Hepatocyte (in vitro differentiated cells): ENCODE measurements around the gene RIPOR2. TPM values are rescaled to one million over a fixed set of nuclear protein-coding genes. Genes with fewer than 3 reads are reported as not detected.

Experiments
- DNase-seq: peaks from one replicate; pipeline ENCODE4 v3.0.0-alpha.2; 2016; ENCODE audit warnings: low spot score
- H2AFZ ChIP-seq: fragments of 200-600 bp; sonication (generic); 2 replicates; pipeline ENCODE4 v1.6.0; 2016; ENCODE audit warnings: antibody characterized with exemption, mild to moderate bottlenecking
- H3K27ac ChIP-seq: fragments of 200-600 bp; sonication (generic); 2 replicates; pipeline ENCODE4 v1.5.1; 2016; ENCODE audit warnings: mild to moderate bottlenecking
- H3K27me3 ChIP-seq: fragments of 200-600 bp; sonication (generic); 2 replicates; pipeline ENCODE4 v1.6.1; 2016
- H3K36me3 ChIP-seq: fragments of 200-600 bp; sonication (generic); replicated peaks from 2 replicates; pipeline ENCODE4 v1.5.1; 2016; ENCODE audit warnings: low read depth; ENCODE audit not compliant: insufficient read depth
- H3K4me1 ChIP-seq: fragments of 200-600 bp; sonication (generic); 2 replicates; pipeline ENCODE4 v1.5.1; 2016; ENCODE audit warnings: mild to moderate bottlenecking, moderate library complexity; ENCODE audit not compliant: insufficient read depth
- H3K4me2 ChIP-seq: fragments of 200-600 bp; sonication (generic); 2 replicates; pipeline ENCODE4 v1.6.0; 2016
- H3K4me3 ChIP-seq: fragments of 200-600 bp; sonication (generic); 2 replicates; pipeline ENCODE4 v1.5.1; 2016; ENCODE audit warnings: mild to moderate bottlenecking
- H3K79me2 ChIP-seq: fragments of 200-600 bp; sonication (generic); 2 replicates; pipeline ENCODE4 v1.6.0; 2017; ENCODE audit warnings: mild to moderate bottlenecking
- H3K9me2 ChIP-seq: fragments of 200-600 bp; sonication (generic); replicated peaks from 2 replicates; pipeline ENCODE4 v1.6.0; 2017; ENCODE audit warnings: mild to moderate bottlenecking; ENCODE audit not compliant: insufficient read depth
- H3K9me3 ChIP-seq: fragments of 200-600 bp; sonication (generic); 2 replicates; pipeline ENCODE4 v1.5.1; 2016; ENCODE audit warnings: low read depth, mild to moderate bottlenecking
- H4K20me1 ChIP-seq: fragments of 200-600 bp; sonication (generic); 2 replicates; pipeline ENCODE4 v1.6.0; 2016; ENCODE audit warnings: mild to moderate bottlenecking; ENCODE audit not compliant: insufficient read depth, poor library complexity, severe bottlenecking
- EZH2 ChIP-seq: fragments of 200-600 bp; sonication (generic); IDR thresholded peaks from 2 replicates; pipeline ENCODE4 v1.6.1; 2016; ENCODE audit warnings: antibody characterized with exemption, mild to moderate bottlenecking, borderline replicate concordance
- EZH2phosphoT487 ChIP-seq: fragments of 200-600 bp; sonication (generic); IDR thresholded peaks from one replicate; pipeline ENCODE4 v1.6.1; 2018; ENCODE audit warnings: antibody characterized with exemption, mild to moderate bottlenecking, low read depth, moderate library complexity; ENCODE audit not compliant: unreplicated experiment, severe bottlenecking
- WGBS: methylation state at CpG from one replicate; pipeline ENCODE4 v1.1.6; 2016; ENCODE audit warnings: low lambda C conversion rate; ENCODE audit errors: missing lambda C conversion rate; 5-methylcytosine and 5-hydroxymethylcytosine counted together
- polyA plus RNA-seq: library from polyadenylated mRNA; unstranded; fragments of >200 nt; fragmentation: Nextera tagmentation; extraction: Ambion mirVana; gene quantifications from 2 replicates; pipeline ENCODE4 v1.2.1, GENCODE V29; 2016
- total RNA-seq: library from RNA; depleted of rRNA; stranded (reverse); fragments of >200 nt; gene quantifications from 2 replicates; pipeline ENCODE4 v1.2.3, GENCODE V29; 2014
- TF ChIP-seq, protein P1 (sequence below): fragments of 200-600 bp; sonication (generic); IDR thresholded peaks from 2 replicates; pipeline ENCODE4 v1.5.1; 2016; ENCODE audit warnings: antibody characterized with exemption, mild to moderate bottlenecking; ENCODE audit not compliant: poor library complexity

The RIPOR2 gene
- total and polyA plus RNA-seq, 2 experiments from 2014 or later = 11.8 to 17.3 TPM

DNA sequence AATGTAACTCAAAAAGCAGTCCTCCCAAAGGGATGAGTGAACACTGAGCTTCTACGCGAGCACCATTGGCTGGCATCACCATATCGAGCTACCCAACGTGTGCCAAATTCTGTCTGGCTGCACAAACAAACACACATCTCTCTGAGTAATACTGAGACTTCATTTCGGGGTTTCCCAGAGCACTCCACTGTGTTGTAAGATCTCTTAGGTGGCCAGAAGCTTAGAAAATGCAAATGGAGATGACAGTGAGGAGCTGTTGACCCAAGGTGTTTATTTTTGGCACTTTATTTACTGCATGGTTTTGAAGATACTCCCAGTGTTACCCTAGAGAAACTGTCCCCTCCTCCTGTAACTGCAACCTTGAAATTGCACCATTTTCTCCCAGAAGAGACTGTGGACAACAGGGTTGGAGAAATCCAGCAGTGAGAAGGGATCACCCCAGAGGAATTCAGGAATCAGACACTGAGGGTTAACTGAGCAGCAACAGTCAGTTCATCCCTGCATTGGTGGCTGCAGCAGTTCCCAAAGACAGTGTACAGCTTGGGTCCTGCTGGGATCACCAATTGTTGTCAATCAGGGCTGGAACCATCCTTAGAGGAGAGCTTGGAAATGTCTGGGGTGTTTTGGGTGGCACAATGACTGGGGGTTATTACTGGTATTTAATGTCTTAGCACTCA is 1.0 kb upstream of the RIPOR2 start:
- Histone ChIP-seq H2AFZ (no peak overlapping the region), H3K27ac (no peak overlapping the region), H4K20me1 (no peaks in the 10 kb centered on the region), H3K4me1 (no peaks in the 10 kb centered on the region), H3K27me3 (no peaks in the 10 kb centered on the region), H3K4me3 (no peak overlapping the region), H3K79me2 (no peaks in the 10 kb centered on the region), H3K9me3 (no peaks in the 10 kb centered on the region), H3K4me2 (no peak overlapping the region), H3K36me3 (no peaks in the 10 kb centered on the region), H3K9me2 (no peaks in the 10 kb centered on the region)
- DNase-seq = no peak
- WGBS = 91% methylated on average over 5 of the region's 5 CpGs
- TF ChIP-seq EZH2phosphoT487 (no peak), EZH2 (no peak)
- TF ChIP-seq, protein P1, sequence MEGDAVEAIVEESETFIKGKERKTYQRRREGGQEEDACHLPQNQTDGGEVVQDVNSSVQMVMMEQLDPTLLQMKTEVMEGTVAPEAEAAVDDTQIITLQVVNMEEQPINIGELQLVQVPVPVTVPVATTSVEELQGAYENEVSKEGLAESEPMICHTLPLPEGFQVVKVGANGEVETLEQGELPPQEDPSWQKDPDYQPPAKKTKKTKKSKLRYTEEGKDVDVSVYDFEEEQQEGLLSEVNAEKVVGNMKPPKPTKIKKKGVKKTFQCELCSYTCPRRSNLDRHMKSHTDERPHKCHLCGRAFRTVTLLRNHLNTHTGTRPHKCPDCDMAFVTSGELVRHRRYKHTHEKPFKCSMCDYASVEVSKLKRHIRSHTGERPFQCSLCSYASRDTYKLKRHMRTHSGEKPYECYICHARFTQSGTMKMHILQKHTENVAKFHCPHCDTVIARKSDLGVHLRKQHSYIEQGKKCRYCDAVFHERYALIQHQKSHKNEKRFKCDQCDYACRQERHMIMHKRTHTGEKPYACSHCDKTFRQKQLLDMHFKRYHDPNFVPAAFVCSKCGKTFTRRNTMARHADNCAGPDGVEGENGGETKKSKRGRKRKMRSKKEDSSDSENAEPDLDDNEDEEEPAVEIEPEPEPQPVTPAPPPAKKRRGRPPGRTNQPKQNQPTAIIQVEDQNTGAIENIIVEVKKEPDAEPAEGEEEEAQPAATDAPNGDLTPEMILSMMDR = no peak

DNA sequence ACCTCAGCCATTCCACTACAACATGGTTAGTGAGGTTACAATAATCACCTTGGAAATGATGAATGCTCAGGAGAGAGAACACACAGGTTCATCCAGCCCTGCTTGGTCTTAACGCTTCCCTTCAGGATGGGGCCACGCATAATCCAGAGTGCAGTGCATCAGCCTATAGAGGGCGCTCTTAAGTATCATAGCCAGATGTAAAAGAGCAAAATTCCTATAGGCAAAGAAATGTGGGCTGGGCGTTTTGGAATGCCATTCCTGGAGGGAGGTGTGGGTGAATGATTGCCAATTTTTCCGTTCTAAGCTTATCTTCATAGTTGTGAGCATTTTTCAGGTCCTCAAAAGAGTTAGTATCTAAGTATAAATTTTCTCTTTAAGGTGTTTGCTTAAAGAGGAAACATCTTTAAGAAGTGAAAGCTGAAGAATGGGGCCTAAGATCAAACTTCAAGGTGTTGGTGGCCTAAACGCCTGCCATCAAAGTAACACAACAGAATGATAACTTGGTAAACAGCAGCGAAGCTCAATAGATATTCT is 1.8 kb downstream of the RIPOR2 start:
- no peaks in the 10 kb centered on the region for H4K20me1 ChIP-seq
- no peak overlapping the region for H2AFZ ChIP-seq
- H3K4me1 ChIP-seq = no peaks in the 10 kb centered on the region
- 49% methylated on average over 7 of the region's 7 CpGs for WGBS
- H3K27ac ChIP-seq = no peak overlapping the region
- no peaks in the 10 kb centered on the region for H3K79me2 ChIP-seq
- H3K9me2 ChIP-seq = no peaks in the 10 kb centered on the region
- TF ChIP-seq, protein P1 = peak; percentile 50
- TF ChIP-seq EZH2phosphoT487 (no peak), EZH2 (no peak)
- H3K9me3 ChIP-seq = no peaks in the 10 kb centered on the region
- no peak overlapping the region for H3K4me2 ChIP-seq
- no peaks in the 10 kb centered on the region for H3K36me3 ChIP-seq
- H3K4me3 ChIP-seq = no peak overlapping the region
- DNase-seq = peak; percentile 51
- H3K27me3 ChIP-seq = no peaks in the 10 kb centered on the region

- Histone ChIP-seq H3K27me3 (no peaks in the 10 kb centered on the region), H3K4me1 (no peaks in the 10 kb centered on the region), H3K9me3 (no peaks in the 10 kb centered on the region), H3K4me2 (no peak overlapping the region), H3K36me3 (no peaks in the 10 kb centered on the region), H2AFZ (no peak overlapping the region), H4K20me1 (no peaks in the 10 kb centered on the region), H3K79me2 (no peaks in the 10 kb centered on the region), H3K9me2 (no peaks in the 10 kb centered on the region), H3K4me3 (no peak overlapping the region), H3K27ac (no peak overlapping the region)
- no peak for DNase-seq
- TF ChIP-seq EZH2phosphoT487 = no peak
- WGBS = 33% methylated on average over 3 of the region's 3 CpGs
These were observed 2.5 kb downstream of the RIPOR2 start for GRCh38 chr6:24933266-24933665.

GRCh38 chr6:24932832-24933231 is 2.9 kb downstream of the RIPOR2 start:
- Histone ChIP-seq H3K9me2 (no peaks in the 10 kb centered on the region), H3K79me2 (no peaks in the 10 kb centered on the region), H3K4me1 (no peaks in the 10 kb centered on the region), H2AFZ (no peak overlapping the region), H3K9me3 (no peaks in the 10 kb centered on the region), H3K36me3 (no peaks in the 10 kb centered on the region), H3K27me3 (no peaks in the 10 kb centered on the region), H3K4me2 (no peak overlapping the region), H3K4me3 (no peak overlapping the region), H3K27ac (no peak overlapping the region), H4K20me1 (no peaks in the 10 kb centered on the region)
- TF ChIP-seq, protein P1 = no peak
- TF ChIP-seq EZH2 (no peak), EZH2phosphoT487 (no peak)
- WGBS = 72% methylated on average over 3 of the region's 3 CpGs
- DNase-seq = no peak
